ENCODE data around the gene ZNF423.

Gene ZNF423

GRCh38 chr16:49593424-49594040 lies 262.4 kb downstream of the ZNF423 start:
- no peak for DNase-seq

GRCh38 chr16:49592546-49593423 lies 263.1 kb downstream of the ZNF423 start:
- DNase-seq: no peak

- DNase-seq: no peak
These were observed 265.6 kb downstream of the ZNF423 start for GRCh38 chr16:49590166-49590871.

- DNase-seq: no peak
These were observed 266.3 kb downstream of the ZNF423 start for GRCh38 chr16:49589544-49590031.

GRCh38 chr16:49588729-49589384 lies 267.1 kb downstream of the ZNF423 start:
- no peak for DNase-seq

GRCh38 chr16:49588026-49588425 lies 267.9 kb downstream of the ZNF423 start:
- no peak for DNase-seq

- no peak for DNase-seq
These were observed 268.4 kb downstream of the ZNF423 start for GRCh38 chr16:49587511-49587910.

GRCh38 chr16:49586466-49587450 lies 269.2 kb downstream of the ZNF423 start:
- no peak for DNase-seq

GRCh38 chr16:49585143-49585832 lies 270.6 kb downstream of the ZNF423 start:
- DNase-seq: no peak

- no peak for DNase-seq
These were observed 272.0 kb downstream of the ZNF423 start for GRCh38 chr16:49583911-49584310.

GRCh38 chr16:49581630-49582298 lies 274.1 kb downstream of the ZNF423 start:
- DNase-seq: no peak

- DNase-seq: no peak
These were observed 275.1 kb downstream of the ZNF423 start for GRCh38 chr16:49580751-49581303.

- DNase-seq: no peak
These were observed 277.4 kb downstream of the ZNF423 start for GRCh38 chr16:49578435-49579024.

GRCh38 chr16:49578018-49578417 lies 277.9 kb downstream of the ZNF423 start:
- no peak for DNase-seq

- no peak for DNase-seq
These were observed 279.0 kb downstream of the ZNF423 start for GRCh38 chr16:49576941-49577340.

- no peak for DNase-seq
These were observed 279.8 kb downstream of the ZNF423 start for GRCh38 chr16:49576173-49576494.

GRCh38 chr16:49575346-49576172 lies 280.4 kb downstream of the ZNF423 start:
- no peak for DNase-seq

GRCh38 chr16:49574826-49575225 lies 281.1 kb downstream of the ZNF423 start:
- DNase-seq: no peak

- no peak for DNase-seq
These were observed 288.0 kb downstream of the ZNF423 start for GRCh38 chr16:49567950-49568349.
